Endothelial cell of umbilical vein (primary cell): ENCODE measurements around the gene SLC39A11. TPM values are rescaled to one million over a fixed set of nuclear protein-coding genes. Genes with fewer than 3 reads are reported as not detected.

Source experiments
- BruUV-seq: library from RNA; stranded (reverse); fragments of 400-500 nt; replicated peaks from 2 replicates; lab custom pipeline; 2021; lab: Mats Ljungman, UMichigan
- CTCF ChIA-PET: fragments of 300-600, 350-600 bp; sonication (Branson Sonifier 250); formaldehyde crosslinking; loops from one replicate; lab custom pipeline; 2021; ENCODE audit warnings: antibody characterized with exemption, inconsistent platforms; lab: Charles Lee
- POLR2A ChIA-PET: fragments of 300-600, 350-600 bp; sonication (Branson Sonifier 250); formaldehyde crosslinking; loops from one replicate; lab custom pipeline; 2021; ENCODE audit warnings: antibody characterized with exemption, inconsistent platforms; lab: Charles Lee
- DNase-seq: peaks from one replicate; pipeline ENCODE4 v3.0.0-alpha.2; 2011; ENCODE audit warnings: low read depth, low spot score
- FAIRE-seq: peaks from 2 replicates; lab custom pipeline; 2011; peaks lifted over from hg19 to GRCh38; lab: Jason Lieb, UNC
- H2AFZ ChIP-seq: 2 replicates; pipeline ENCODE4 v1.6.0; 2012; ENCODE audit warnings: low read depth, low read length, control low read depth, inconsistent platforms
- H3K27ac ChIP-seq: 2 replicates; pipeline ENCODE4 v1.5.1; 2011; ENCODE audit warnings: low read depth, mild to moderate bottlenecking, control low read depth, low read length, moderate library complexity; ENCODE audit not compliant: insufficient read depth
- H3K27me3 ChIP-seq, 2 experiments: 2 replicates each; pipeline versions ENCODE4 v1.6.0 to v1.6.1; 2011; ENCODE audit warnings: low read length in 2 of 2, mixed read lengths in 1 of 2; ENCODE audit not compliant: control insufficient read depth in 2 of 2, insufficient read depth in 2 of 2
- H3K36me3 ChIP-seq, 2 experiments: 2 replicates in 1 of 2; 3 replicates in 1 of 2; pipeline ENCODE4 v1.5.1; 2011; ENCODE audit warnings: low read length in 2 of 2, mild to moderate bottlenecking in 1 of 2, moderate library complexity in 1 of 2; ENCODE audit not compliant: control insufficient read depth in 2 of 2, insufficient read depth in 2 of 2; ENCODE audit errors: extremely low read depth in 1 of 2
- H3K4me1 ChIP-seq: 3 replicates; pipeline ENCODE4 v1.5.1; 2011; ENCODE audit warnings: mild to moderate bottlenecking, low read length; ENCODE audit not compliant: control insufficient read depth, insufficient read depth; ENCODE audit errors: extremely low read depth
- H3K4me2 ChIP-seq: 2 replicates; pipeline ENCODE4 v1.6.1; 2011; ENCODE audit warnings: low read length, control low read depth, mixed read lengths; ENCODE audit not compliant: insufficient read depth
- H3K4me3 ChIP-seq, 3 experiments: fragments of 200-600 bp in 1 of 3; sonication (generic), shearing (Covaris generic) in 1 of 3; replicated peaks in 1 of 3; 2 replicates each; pipeline ENCODE4 v1.5.1; 2011 to 2016; ENCODE audit warnings: control low read depth in 3 of 3, low read length in 3 of 3, mild to moderate bottlenecking in 2 of 3, inconsistent platforms in 1 of 3, low read depth in 1 of 3, moderate library complexity in 1 of 3; ENCODE audit not compliant: insufficient read depth in 1 of 3
- H3K79me2 ChIP-seq: 2 replicates; pipeline ENCODE4 v1.6.0; 2012; ENCODE audit warnings: low read length, inconsistent platforms; ENCODE audit not compliant: control insufficient read depth, insufficient read depth
- H3K9ac ChIP-seq: replicated peaks from 2 replicates; pipeline ENCODE3; 2011; ENCODE audit warnings: low read length, control low read depth; ENCODE audit not compliant: insufficient read depth; ENCODE audit errors: extremely low read depth
- H3K9me1 ChIP-seq: replicated peaks from 3 replicates; pipeline ENCODE4 v1.6.0; 2011; ENCODE audit warnings: mild to moderate bottlenecking, low read length; ENCODE audit not compliant: control insufficient read depth, insufficient read depth; ENCODE audit errors: extremely low read depth
- H3K9me3 ChIP-seq: replicated peaks from 2 replicates; pipeline ENCODE4 v1.5.1; 2012; ENCODE audit warnings: low read length, inconsistent platforms; ENCODE audit not compliant: control insufficient read depth, insufficient read depth
- H4K20me1 ChIP-seq: replicated peaks from 2 replicates; pipeline ENCODE3; 2011; ENCODE audit warnings: mild to moderate bottlenecking, low read length; ENCODE audit not compliant: control insufficient read depth, insufficient read depth; ENCODE audit errors: extremely low read depth
- EZH2 ChIP-seq: IDR thresholded peaks from 2 replicates; pipeline ENCODE4 v1.6.1; 2012; ENCODE audit warnings: borderline replicate concordance, low read depth, mild to moderate bottlenecking, moderate library complexity, low read length, inconsistent platforms; ENCODE audit not compliant: severe bottlenecking
- FOS ChIP-seq: IDR thresholded peaks from 2 replicates; pipeline ENCODE4 v1.6.1; 2011; ENCODE audit warnings: mild to moderate bottlenecking, low read length, moderate library complexity, borderline replicate concordance; ENCODE audit not compliant: insufficient read depth
- GATA2 ChIP-seq: IDR thresholded peaks from 2 replicates; pipeline ENCODE4 v1.7.0; 2011; ENCODE audit warnings: low read depth, mild to moderate bottlenecking, moderate library complexity, mixed read lengths, low read length; ENCODE audit not compliant: insufficient read length, insufficient read depth
- JUN ChIP-seq: IDR thresholded peaks from 2 replicates; pipeline ENCODE4 v1.6.1; 2011; ENCODE audit warnings: borderline replicate concordance, low read depth; ENCODE audit not compliant: insufficient read length, insufficient read depth
- MYC ChIP-seq: IDR thresholded peaks from one replicate; pipeline ENCODE4 v1.6.1; 2011; ENCODE audit warnings: mild to moderate bottlenecking, low read depth, low read length
- POLR2A ChIP-seq: IDR thresholded peaks from 2 replicates; pipeline ENCODE4 v1.6.1; 2012; ENCODE audit warnings: low read depth, mild to moderate bottlenecking, control low read depth, low read length
- POLR2AphosphoS5 ChIP-seq: IDR thresholded peaks from 2 replicates; pipeline ENCODE4 v1.6.1; 2012; ENCODE audit warnings: low read depth, mild to moderate bottlenecking, control low read depth, low read length, moderate library complexity; ENCODE audit not compliant: insufficient read depth
- dilution Hi-C: fragments of 300-500 bp; cut with MboI; formaldehyde crosslinking; loops from one replicate; pipeline ENCODE4 v1.15.0; 2019; ENCODE audit warnings: low sequenced_read_pairs; ENCODE audit not compliant: extremely low pct_ligation_motif_present
- intact Hi-C: fragments of 100-400 bp; cut with micrococcal nuclease; formaldehyde crosslinking; loops from one replicate; pipeline ENCODE4 v1.10.0; 2022
- polyA plus RNA-seq, 4 experiments: library from polyadenylated mRNA; depleted of rRNA in 3 of 4; stranded (reverse) in 3 of 4; unstranded in 1 of 4; fragments of >200 nt; gene quantifications; 2 replicates each; pipeline versions ENCODE4 v1.2.1 to v1.2.3, GENCODE V29; 2011 to 2012; ENCODE audit warnings: missing spikeins in 1 of 4
- total RNA-seq: library from RNA; stranded (reverse); gene quantifications from 2 replicates; pipeline ENCODE4 v1.2.3, GENCODE V29; 2021
- TF ChIP-seq, protein P1 (sequence below), 2 donors: IDR thresholded peaks; 1 replicate in 1 of 2; 2 replicates in 1 of 2; pipeline ENCODE4 v1.5.1; 2011; ENCODE audit warnings: low read length in 2 of 2, mild to moderate bottlenecking in 2 of 2, moderate library complexity in 2 of 2, control low read depth in 1 of 2, inconsistent platforms in 1 of 2, low read depth in 1 of 2; ENCODE audit not compliant: insufficient read depth in 1 of 2; ENCODE audit errors: extremely low read depth in 1 of 2
- TF ChIP-seq, protein P2 (sequence below): IDR thresholded peaks from 2 replicates; pipeline ENCODE4 v1.6.1; 2011; ENCODE audit not compliant: insufficient read depth, insufficient read length

The SLC39A11 gene
- total and polyA plus RNA-seq, 2 donors (not counting 3 experiments of a cell fraction or from before 2014, with no cell fraction given), result 8.1 to 11.9 TPM

DNA sequence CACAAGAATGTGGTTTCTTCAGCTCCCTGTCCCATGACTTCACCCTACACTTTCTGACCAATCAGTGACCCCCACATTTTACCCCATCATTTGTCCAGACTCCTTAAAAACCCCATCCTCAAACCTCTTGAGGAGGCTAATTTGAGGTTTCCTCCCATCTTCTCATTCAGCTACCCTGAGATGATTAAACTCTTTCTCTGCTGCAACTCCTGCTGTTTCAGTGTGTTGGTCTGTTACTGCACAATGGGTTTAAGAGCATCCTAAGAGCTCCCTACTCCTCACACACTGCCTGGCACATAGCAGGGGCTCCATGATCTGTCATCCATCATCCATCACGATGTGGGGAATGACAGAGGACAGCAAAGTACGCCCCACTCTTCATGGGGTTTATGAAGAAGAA is 212.6 kb downstream of the SLC39A11 start:
- ChIA-PET POLR2A (no interaction called here), CTCF (no interaction called here)

DNA sequence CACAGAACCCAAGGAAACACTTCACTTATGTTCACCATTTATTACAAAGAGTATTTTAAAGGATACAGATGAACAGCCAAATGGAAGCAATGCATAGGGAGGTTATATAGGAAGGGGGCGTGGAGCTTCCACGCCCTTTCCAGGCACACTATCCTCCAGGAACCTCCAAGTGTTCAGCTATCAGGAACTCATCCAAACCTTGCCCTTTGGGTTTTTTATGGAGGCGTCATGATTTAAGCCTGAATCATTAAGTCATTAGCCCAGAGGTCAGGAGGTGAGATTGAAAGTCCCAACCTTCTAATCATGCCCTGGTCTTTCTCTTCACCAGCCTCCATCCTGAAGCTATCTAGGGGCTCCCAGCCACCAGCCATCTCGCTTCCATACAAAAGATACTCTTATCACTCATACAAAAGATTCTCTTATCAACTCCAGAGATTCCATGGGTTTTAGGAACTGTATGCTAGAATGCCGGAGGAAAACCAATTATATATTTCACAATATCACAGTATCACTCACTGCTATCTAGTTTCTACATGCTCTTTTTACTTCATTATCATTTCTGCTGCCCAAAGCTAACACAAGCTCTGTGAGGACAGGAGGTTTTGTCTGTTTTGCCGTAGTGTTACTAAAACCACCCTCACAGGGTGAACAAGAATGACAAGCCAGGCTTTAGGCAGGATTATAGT is 213.4 kb downstream of the SLC39A11 start:
- Histone ChIP-seq H2AFZ (no peak overlapping the region), H3K9me3 (no peaks in the 10 kb centered on the region), H3K4me1 (no peaks in the 10 kb centered on the region), H3K9ac (no peak overlapping the region), H3K4me2 (no peak overlapping the region), H3K79me2 (no peaks in the 10 kb centered on the region), H3K27me3 (no peaks in the 10 kb centered on the region), H4K20me1 (no peaks in the 10 kb centered on the region), H3K36me3 (no peaks in the 10 kb centered on the region), H3K27ac (no peak overlapping the region), H3K4me3 (no peak overlapping the region), H3K9me1 (no peaks in the 10 kb centered on the region)
- intact Hi-C loops, result no loop called here
- ChIA-PET POLR2A (no interaction called here), CTCF (interaction anchor here (0.6 kb wide), 1 partner anchor 13 kb away, joined by 3 read pairs; no protein-coding TSS in a partner anchor)
- FAIRE-seq, result no peak
- dilution Hi-C loops, result no loop called here
- TF ChIP-seq POLR2A, result no peak
- TF ChIP-seq POLR2AphosphoS5, result no peak
- TF ChIP-seq, protein P1, sequence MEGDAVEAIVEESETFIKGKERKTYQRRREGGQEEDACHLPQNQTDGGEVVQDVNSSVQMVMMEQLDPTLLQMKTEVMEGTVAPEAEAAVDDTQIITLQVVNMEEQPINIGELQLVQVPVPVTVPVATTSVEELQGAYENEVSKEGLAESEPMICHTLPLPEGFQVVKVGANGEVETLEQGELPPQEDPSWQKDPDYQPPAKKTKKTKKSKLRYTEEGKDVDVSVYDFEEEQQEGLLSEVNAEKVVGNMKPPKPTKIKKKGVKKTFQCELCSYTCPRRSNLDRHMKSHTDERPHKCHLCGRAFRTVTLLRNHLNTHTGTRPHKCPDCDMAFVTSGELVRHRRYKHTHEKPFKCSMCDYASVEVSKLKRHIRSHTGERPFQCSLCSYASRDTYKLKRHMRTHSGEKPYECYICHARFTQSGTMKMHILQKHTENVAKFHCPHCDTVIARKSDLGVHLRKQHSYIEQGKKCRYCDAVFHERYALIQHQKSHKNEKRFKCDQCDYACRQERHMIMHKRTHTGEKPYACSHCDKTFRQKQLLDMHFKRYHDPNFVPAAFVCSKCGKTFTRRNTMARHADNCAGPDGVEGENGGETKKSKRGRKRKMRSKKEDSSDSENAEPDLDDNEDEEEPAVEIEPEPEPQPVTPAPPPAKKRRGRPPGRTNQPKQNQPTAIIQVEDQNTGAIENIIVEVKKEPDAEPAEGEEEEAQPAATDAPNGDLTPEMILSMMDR (IDR thresholded peaks at IDR 0.05; ENCODE audit: extremely low read depth in 1 of 2, insufficient read depth in 1 of 2, low read depth in 1 of 2, low read length in 2 of 2), result no peak
- no peak for TF ChIP-seq EZH2
- no peak for TF ChIP-seq MYC
- no peak for TF ChIP-seq JUN
- no peak for TF ChIP-seq FOS
- TF ChIP-seq, protein P2, sequence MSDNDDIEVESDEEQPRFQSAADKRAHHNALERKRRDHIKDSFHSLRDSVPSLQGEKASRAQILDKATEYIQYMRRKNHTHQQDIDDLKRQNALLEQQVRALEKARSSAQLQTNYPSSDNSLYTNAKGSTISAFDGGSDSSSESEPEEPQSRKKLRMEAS, result no peak
- TF ChIP-seq GATA2, result no peak
- DNase-seq, result no peak
- BruUV-seq, result no TSS peak

More for the DNA sequence above, 212.6 kb downstream of the SLC39A11 start:
- no peaks in the 10 kb centered on the region for H3K79me2 ChIP-seq
- H3K4me2 ChIP-seq, result no peak overlapping the region
- no peak overlapping the region for H3K9ac ChIP-seq
- FAIRE-seq, result no peak
- no peak for TF ChIP-seq JUN
- TF ChIP-seq MYC, result no peak
- no peak for TF ChIP-seq POLR2AphosphoS5
- TF ChIP-seq, protein P2, result no peak
- TF ChIP-seq EZH2, result no peak
- H3K4me1 ChIP-seq, result no peaks in the 10 kb centered on the region
- intact Hi-C loops (no loop called here), dilution Hi-C loops (no loop called here)
- H2AFZ ChIP-seq, result no peak overlapping the region
- no peaks in the 10 kb centered on the region for H3K9me3 ChIP-seq
- no peak overlapping the region for H3K4me3 ChIP-seq
- H3K9me1 ChIP-seq, result no peaks in the 10 kb centered on the region
- no peak for DNase-seq
- no peak overlapping the region for H3K27ac ChIP-seq
- no peaks in the 10 kb centered on the region for H3K36me3 ChIP-seq
- H3K27me3 ChIP-seq, result no peaks in the 10 kb centered on the region
- H4K20me1 ChIP-seq, result no peaks in the 10 kb centered on the region
- BruUV-seq, result no TSS peak
